ENCODE results near the gene PCCB.
"Not testable (repeated sequence)": the region's sequence is repeated elsewhere in the genome, so short reads cannot be mapped to it uniquely, and the experiment has no call there.

PCCB gene

GRCh38 chr3:136263251-136263650 is 13.1 kb downstream of the PCCB start:
- DNase-seq (ENCODE audit: low spot score) = no peak

- DNase-seq (ENCODE audit: low spot score) = peak; percentile 21
Observed at GRCh38 chr3:136266468-136267125, 16.5 kb downstream of the PCCB start.

- DNase-seq (ENCODE audit: low spot score) = no peak
Observed at GRCh38 chr3:136267235-136267634, 17.1 kb downstream of the PCCB start.

- no peak for DNase-seq (ENCODE audit: low spot score)
Observed at GRCh38 chr3:136270179-136270578, 20.0 kb downstream of the PCCB start.

GRCh38 chr3:136271626-136272025 is 21.5 kb downstream of the PCCB start:
- not testable (repeated sequence) for DNase-seq (ENCODE audit: low spot score)

- no peak for DNase-seq (ENCODE audit: low spot score)
Observed at GRCh38 chr3:136276049-136276755, 26.1 kb downstream of the PCCB start.

- no peak for DNase-seq (ENCODE audit: low spot score)
Observed at GRCh38 chr3:136277115-136277514, 27.0 kb downstream of the PCCB start.

- no peak for DNase-seq (ENCODE audit: low spot score)
Observed at GRCh38 chr3:136277634-136278033, 27.5 kb downstream of the PCCB start.

GRCh38 chr3:136279092-136279491 is 29.0 kb downstream of the PCCB start:
- no peak for DNase-seq (ENCODE audit: low spot score)

- no peak for DNase-seq (ENCODE audit: low spot score)
Observed at GRCh38 chr3:136280961-136281360, 30.8 kb downstream of the PCCB start.

- DNase-seq (ENCODE audit: low spot score) = no peak
Observed at GRCh38 chr3:136281966-136282520, 31.9 kb downstream of the PCCB start.

- DNase-seq (ENCODE audit: low spot score) = no peak
Observed at GRCh38 chr3:136283627-136284026, 33.5 kb downstream of the PCCB start.

GRCh38 chr3:136291302-136291701 is 41.2 kb downstream of the PCCB start:
- no peak for DNase-seq (ENCODE audit: low spot score)

- DNase-seq (ENCODE audit: low spot score) = no peak
Observed at GRCh38 chr3:136292500-136292899, 42.4 kb downstream of the PCCB start.

- no peak for DNase-seq (ENCODE audit: low spot score)
Observed at GRCh38 chr3:136293279-136293678, 43.1 kb downstream of the PCCB start.

GRCh38 chr3:136294176-136294575 is 44.0 kb downstream of the PCCB start:
- DNase-seq (ENCODE audit: low spot score) = no peak

GRCh38 chr3:136296960-136297359 is 46.8 kb downstream of the PCCB start:
- no peak for DNase-seq (ENCODE audit: low spot score)

GRCh38 chr3:136297826-136298225 is 47.7 kb downstream of the PCCB start:
- no peak for DNase-seq (ENCODE audit: low spot score)

GRCh38 chr3:136300444-136300843 is 50.3 kb downstream of the PCCB start:
- no peak for DNase-seq (ENCODE audit: low spot score)

GRCh38 chr3:136305879-136306278 is 55.7 kb downstream of the PCCB start:
- peak; percentile 33 for DNase-seq (ENCODE audit: low spot score)

GRCh38 chr3:136311261-136311660 is 61.1 kb downstream of the PCCB start:
- DNase-seq (ENCODE audit: low spot score) = no peak

GRCh38 chr3:136311968-136312367 is 61.8 kb downstream of the PCCB start:
- DNase-seq (ENCODE audit: low spot score) = no peak

- no peak for DNase-seq (ENCODE audit: low spot score)
Observed at GRCh38 chr3:136326316-136326715, 76.2 kb downstream of the PCCB start.

- DNase-seq (ENCODE audit: low spot score) = no peak
Observed at GRCh38 chr3:136327671-136328070, 77.5 kb downstream of the PCCB start.
